MM.1S (cell line): Measurements from ENCODE around the gene CYB5R4.

ENCODE experiments used
- DNase-seq: peaks from one replicate; pipeline ENCODE4 v3.0.0-alpha.2; 2015
- H2AFZ ChIP-seq: fragments of 300-600 bp; sonication (generic); 2 replicates; pipeline ENCODE4 v1.6.0; 2016; ENCODE audit warnings: antibody characterized with exemption, low read length
- H3F3A ChIP-seq: fragments of 300-600 bp; sonication (generic); 2 replicates; pipeline ENCODE4 v1.6.1; 2016; ENCODE audit warnings: mild to moderate bottlenecking, antibody characterized with exemption, low read length, moderate library complexity, mixed read lengths; ENCODE audit not compliant: insufficient read depth
- H3K27ac ChIP-seq: fragments of 300-600 bp; sonication (generic); 2 replicates; pipeline ENCODE4 v1.5.1; 2016; ENCODE audit warnings: mild to moderate bottlenecking, low read length
- H3K27me3 ChIP-seq: fragments of 300-600 bp; sonication (generic); replicated peaks from 2 replicates; pipeline ENCODE4 v1.6.0; 2016; ENCODE audit warnings: low read length; ENCODE audit not compliant: insufficient read depth
- H3K36me3 ChIP-seq: fragments of 300-600 bp; sonication (generic); replicated peaks from 2 replicates; pipeline ENCODE4 v1.6.1; 2016; ENCODE audit warnings: mild to moderate bottlenecking, low read length, mixed read lengths; ENCODE audit not compliant: insufficient read depth
- H3K4me1 ChIP-seq: fragments of 300-600 bp; sonication (generic); 2 replicates; pipeline ENCODE4 v1.6.1; 2016; ENCODE audit warnings: low read length, mixed read lengths
- H3K4me2 ChIP-seq: fragments of 300-600 bp; sonication (generic); 2 replicates; pipeline ENCODE4 v1.6.0; 2016; ENCODE audit warnings: low read depth, low read length
- H3K4me3 ChIP-seq: fragments of 300-600 bp; sonication (generic); 2 replicates; pipeline ENCODE4 v1.5.1; 2016; ENCODE audit warnings: low read length, mixed read lengths
- H3K79me2 ChIP-seq: fragments of 300-600 bp; sonication (generic); 2 replicates; pipeline ENCODE4 v1.6.1; 2016; ENCODE audit warnings: mixed run types, low read length, mixed read lengths
- H3K9ac ChIP-seq: fragments of 300-600 bp; sonication (generic); 2 replicates; pipeline ENCODE4 v1.6.1; 2016; ENCODE audit warnings: low read length, mixed read lengths
- H3K9me2 ChIP-seq: fragments of 300-600 bp; sonication (generic); replicated peaks from 2 replicates; pipeline ENCODE4 v1.6.1; 2016; ENCODE audit warnings: mild to moderate bottlenecking, low read length, mixed read lengths; ENCODE audit not compliant: insufficient read depth
- H3K9me3 ChIP-seq: fragments of 300-600 bp; sonication (generic); replicated peaks from 2 replicates; pipeline ENCODE4 v1.6.1; 2016; ENCODE audit warnings: mild to moderate bottlenecking, low read length, mixed read lengths; ENCODE audit not compliant: insufficient read depth
- H4K20me1 ChIP-seq: fragments of 300-600 bp; sonication (generic); 2 replicates; pipeline ENCODE4 v1.6.1; 2016; ENCODE audit warnings: mild to moderate bottlenecking, low read length, moderate library complexity, mixed read lengths; ENCODE audit not compliant: insufficient read depth
- EZH2 ChIP-seq: fragments of 300-600 bp; sonication (generic); optimal IDR thresholded peaks from 2 replicates; pipeline ENCODE3; 2017; ENCODE audit warnings: low read depth, mild to moderate bottlenecking, antibody characterized with exemption, low read length, mixed read lengths
- EZH2phosphoT487 ChIP-seq: fragments of 300-600 bp; sonication (generic); IDR thresholded peaks from 2 replicates; pipeline ENCODE4 v1.6.1; 2018; ENCODE audit warnings: antibody characterized with exemption, low read length
- TF ChIP-seq, protein P1 (sequence below): fragments of 300-600 bp; sonication (generic); IDR thresholded peaks from 2 replicates; pipeline ENCODE4 v1.5.1; 2016; ENCODE audit warnings: antibody characterized with exemption, low read length, mixed read lengths

The CYB5R4 gene

DNA sequence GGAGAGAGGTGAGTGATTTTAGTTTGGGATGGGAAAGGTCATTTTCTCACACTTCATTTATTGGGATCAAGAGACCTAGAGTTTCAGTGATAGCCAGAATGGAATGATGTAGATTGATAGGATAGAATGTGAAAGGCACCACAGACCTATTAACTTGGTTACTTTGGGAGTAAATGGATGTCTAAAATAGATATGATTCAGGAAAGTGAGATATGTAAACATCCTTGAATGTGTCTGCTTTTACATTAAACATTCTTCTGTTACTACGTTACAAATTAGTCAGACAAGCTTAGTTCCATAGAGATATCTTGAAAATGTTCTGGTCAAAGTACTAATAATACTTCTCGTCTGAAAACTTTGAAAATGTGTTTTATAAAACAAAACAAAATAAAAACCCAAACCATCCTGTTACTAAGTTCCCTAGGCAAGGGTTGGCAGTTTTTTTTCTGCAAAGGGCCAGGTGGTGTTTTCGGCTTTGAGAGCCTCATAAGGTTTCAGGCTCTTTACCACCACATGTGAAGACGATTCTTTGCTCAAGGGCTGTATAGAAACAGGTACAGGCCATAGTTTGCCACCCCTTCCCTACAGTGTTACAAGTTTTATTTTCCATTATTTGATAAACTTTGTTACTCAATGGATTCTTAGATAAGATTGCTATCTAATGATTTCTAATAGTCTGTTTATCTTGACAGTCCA lies 3.4 kb downstream of the CYB5R4 start:
- Histone ChIP-seq H3K9me3 (no peaks in the 10 kb centered on the region), H3F3A (peaks cover 8% of the 10 kb centered on the region; the same call in 1 of the 2 replicates), H3K9ac (peak overlapping the region; percentile 54), H3K27me3 (no peaks in the 10 kb centered on the region), H4K20me1 (no peaks in the 10 kb centered on the region), H3K79me2 (peaks cover 81% of the 10 kb centered on the region), H3K4me2 (peak overlapping the region; percentile 81), H3K27ac (peak overlapping the region; percentile 87), H3K36me3 (no peaks in the 10 kb centered on the region), H3K9me2 (no peaks in the 10 kb centered on the region), H2AFZ (no peak overlapping the region), H3K4me3 (peak overlapping the region; percentile 98), H3K4me1 (peaks cover 21% of the 10 kb centered on the region)
- TF ChIP-seq EZH2phosphoT487 (no peak), EZH2 (no peak)
- TF ChIP-seq, protein P1, sequence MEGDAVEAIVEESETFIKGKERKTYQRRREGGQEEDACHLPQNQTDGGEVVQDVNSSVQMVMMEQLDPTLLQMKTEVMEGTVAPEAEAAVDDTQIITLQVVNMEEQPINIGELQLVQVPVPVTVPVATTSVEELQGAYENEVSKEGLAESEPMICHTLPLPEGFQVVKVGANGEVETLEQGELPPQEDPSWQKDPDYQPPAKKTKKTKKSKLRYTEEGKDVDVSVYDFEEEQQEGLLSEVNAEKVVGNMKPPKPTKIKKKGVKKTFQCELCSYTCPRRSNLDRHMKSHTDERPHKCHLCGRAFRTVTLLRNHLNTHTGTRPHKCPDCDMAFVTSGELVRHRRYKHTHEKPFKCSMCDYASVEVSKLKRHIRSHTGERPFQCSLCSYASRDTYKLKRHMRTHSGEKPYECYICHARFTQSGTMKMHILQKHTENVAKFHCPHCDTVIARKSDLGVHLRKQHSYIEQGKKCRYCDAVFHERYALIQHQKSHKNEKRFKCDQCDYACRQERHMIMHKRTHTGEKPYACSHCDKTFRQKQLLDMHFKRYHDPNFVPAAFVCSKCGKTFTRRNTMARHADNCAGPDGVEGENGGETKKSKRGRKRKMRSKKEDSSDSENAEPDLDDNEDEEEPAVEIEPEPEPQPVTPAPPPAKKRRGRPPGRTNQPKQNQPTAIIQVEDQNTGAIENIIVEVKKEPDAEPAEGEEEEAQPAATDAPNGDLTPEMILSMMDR, result no peak
- DNase-seq, result peak; percentile 60

DNA sequence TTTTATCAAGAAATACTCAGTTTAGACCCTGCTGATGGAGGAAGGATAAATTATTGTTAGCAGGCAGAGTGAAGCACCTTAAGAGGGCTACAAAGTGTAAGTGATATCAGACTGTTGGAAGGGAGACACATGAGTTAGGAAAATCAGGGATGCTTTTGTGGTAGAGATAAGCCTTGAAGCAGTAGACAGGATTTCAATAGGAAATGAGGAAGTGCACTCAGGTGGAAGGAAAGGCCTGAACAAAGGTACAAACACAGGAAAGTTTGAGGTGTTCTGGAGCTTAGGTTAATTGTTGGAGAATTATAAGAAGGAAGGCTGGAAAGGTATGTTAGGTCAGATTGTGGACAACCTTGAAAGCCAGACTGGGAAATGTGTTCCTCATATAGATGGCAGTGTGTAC lies 7.6 kb downstream of the CYB5R4 start:
- H3K9ac ChIP-seq, result no peak overlapping the region
- H3K4me1 ChIP-seq, result peaks cover 15% of the 10 kb centered on the region
- no peaks in the 10 kb centered on the region for H3K27me3 ChIP-seq
- no peak for TF ChIP-seq EZH2
- TF ChIP-seq EZH2phosphoT487, result no peak
- TF ChIP-seq, protein P1, result no peak
- no peak overlapping the region for H3K27ac ChIP-seq
- no peaks in the 10 kb centered on the region for H4K20me1 ChIP-seq
- no peaks in the 10 kb centered on the region for H3K9me3 ChIP-seq
- peaks cover 8% of the 10 kb centered on the region; the same call in 1 of the 2 replicates for H3F3A ChIP-seq
- H3K79me2 ChIP-seq, result peaks cover 84% of the 10 kb centered on the region
- H3K36me3 ChIP-seq, result no peaks in the 10 kb centered on the region
- H3K4me2 ChIP-seq, result no peak overlapping the region
- no peak for DNase-seq
- H2AFZ ChIP-seq, result no peak overlapping the region
- H3K9me2 ChIP-seq, result no peaks in the 10 kb centered on the region
- no peak overlapping the region for H3K4me3 ChIP-seq

DNA sequence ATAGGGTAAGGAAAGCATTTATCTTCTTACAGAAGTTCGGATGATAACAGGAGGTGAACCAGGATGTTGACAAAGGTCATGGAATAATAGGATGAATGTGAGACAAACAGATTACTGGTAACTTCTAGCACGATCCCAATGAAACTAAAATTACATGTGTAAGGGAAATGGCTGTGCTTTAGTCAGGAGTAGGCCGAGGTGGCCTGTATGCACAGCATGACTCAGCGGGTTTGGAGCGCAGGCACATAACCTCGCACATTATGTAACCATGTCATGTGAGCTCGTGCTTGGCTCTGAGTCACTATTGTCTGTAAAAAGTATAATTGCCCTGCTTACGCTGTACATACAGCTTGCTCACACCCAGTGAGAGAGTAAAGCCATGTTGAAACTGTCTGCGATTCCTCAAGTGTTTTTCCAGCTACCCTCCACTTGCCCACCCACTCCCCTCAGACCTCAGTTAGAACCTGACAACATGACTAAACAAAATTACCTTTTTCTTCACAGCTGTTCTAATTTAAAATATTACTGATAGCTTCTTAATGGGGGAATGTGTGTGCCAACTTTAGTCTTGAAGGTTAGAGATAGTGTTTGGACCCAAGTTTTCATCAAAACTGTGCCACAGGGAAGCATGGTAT lies 8.2 kb downstream of the CYB5R4 start:
- H3K4me2 ChIP-seq, result no peak overlapping the region

More for the DNA sequence above, 8.2 kb downstream of the CYB5R4 start:
- no peaks in the 10 kb centered on the region for H3K9me3 ChIP-seq
- no peak overlapping the region for H3K27ac ChIP-seq
- no peaks in the 10 kb centered on the region for H3K36me3 ChIP-seq
- H3K9ac ChIP-seq, result no peak overlapping the region
- DNase-seq, result no peak
- TF ChIP-seq, protein P1, result no peak
- no peak for TF ChIP-seq EZH2phosphoT487
- no peak for TF ChIP-seq EZH2
- H3K79me2 ChIP-seq, result peaks cover 84% of the 10 kb centered on the region
- H3K27me3 ChIP-seq, result no peaks in the 10 kb centered on the region
- no peak overlapping the region for H3K4me3 ChIP-seq
- H4K20me1 ChIP-seq, result no peaks in the 10 kb centered on the region
- peaks cover 6% of the 10 kb centered on the region; the same call in 1 of the 2 replicates for H3F3A ChIP-seq
- H3K9me2 ChIP-seq, result no peaks in the 10 kb centered on the region
- no peak overlapping the region for H2AFZ ChIP-seq
- peaks cover 10% of the 10 kb centered on the region for H3K4me1 ChIP-seq
